Fibroblast of skin of scalp (primary cell): Measurements from ENCODE around the gene BTBD6.
"Not testable (repeated sequence)": the region's sequence is repeated elsewhere in the genome, so short reads cannot be mapped to it uniquely, and the experiment has no call there.

Experiments
- DNase-seq: peaks from one replicate; pipeline ENCODE4 v3.0.0-alpha.2; 2013

The BTBD6 gene

GRCh38 chr14:105272623-105273022 is 24.3 kb downstream of the BTBD6 start:
- no peak for DNase-seq

GRCh38 chr14:105273062-105273461 is 24.7 kb downstream of the BTBD6 start:
- no peak for DNase-seq

DNA sequence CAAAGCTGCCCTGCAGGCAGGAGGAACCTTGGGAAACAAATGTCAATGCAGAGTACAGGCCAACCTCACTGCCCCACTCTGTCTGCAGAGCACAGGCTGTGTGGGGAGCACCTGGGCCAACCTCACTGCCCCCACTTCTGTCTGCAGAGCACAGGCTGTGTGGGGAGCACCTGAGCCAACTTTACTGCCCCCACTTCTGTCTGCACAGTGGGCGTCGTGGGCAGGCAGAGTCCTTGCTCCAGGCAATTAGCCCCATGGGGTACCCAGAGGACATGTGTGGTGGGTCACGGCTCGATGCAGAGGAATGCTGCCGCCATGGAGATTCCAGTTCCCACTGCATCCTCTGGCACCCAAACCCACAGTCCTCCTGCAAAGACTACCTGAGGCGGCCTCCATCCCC is 26.3 kb downstream of the BTBD6 start:
- no peak for DNase-seq

DNA sequence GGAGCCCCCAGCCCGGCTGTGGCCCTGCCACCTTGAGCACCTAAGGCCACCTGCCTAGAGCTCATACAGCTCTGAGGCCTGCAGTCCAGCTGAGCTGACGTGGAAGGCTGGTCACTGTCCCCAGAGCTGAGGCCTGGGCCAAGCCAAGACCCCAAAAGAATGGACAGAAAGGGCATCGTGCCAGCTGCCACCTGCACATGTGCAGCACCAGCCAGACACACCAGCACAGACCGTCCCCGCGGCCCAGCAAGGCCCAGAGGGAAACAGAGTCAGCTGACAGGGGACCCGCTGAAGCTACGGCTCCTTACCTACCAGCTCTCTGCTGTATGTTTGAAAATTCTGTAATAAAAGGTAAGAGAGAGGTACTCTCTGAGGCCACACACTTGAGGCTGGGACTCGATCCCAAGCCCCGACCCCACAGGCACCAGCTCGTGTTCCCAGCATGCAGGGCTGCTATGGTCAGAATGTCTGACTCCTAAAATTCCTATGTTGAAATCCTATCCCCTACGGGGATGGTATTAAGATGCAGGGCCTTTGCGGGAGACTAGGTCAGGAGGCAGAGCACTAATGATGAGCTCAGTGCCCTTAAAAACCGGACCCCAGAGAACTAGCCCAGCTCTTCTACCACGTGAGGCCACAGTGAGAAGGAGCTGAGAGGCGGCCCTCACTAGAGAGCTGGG is 27.1 kb downstream of the BTBD6 start:
- peak; percentile 83 for DNase-seq

DNA sequence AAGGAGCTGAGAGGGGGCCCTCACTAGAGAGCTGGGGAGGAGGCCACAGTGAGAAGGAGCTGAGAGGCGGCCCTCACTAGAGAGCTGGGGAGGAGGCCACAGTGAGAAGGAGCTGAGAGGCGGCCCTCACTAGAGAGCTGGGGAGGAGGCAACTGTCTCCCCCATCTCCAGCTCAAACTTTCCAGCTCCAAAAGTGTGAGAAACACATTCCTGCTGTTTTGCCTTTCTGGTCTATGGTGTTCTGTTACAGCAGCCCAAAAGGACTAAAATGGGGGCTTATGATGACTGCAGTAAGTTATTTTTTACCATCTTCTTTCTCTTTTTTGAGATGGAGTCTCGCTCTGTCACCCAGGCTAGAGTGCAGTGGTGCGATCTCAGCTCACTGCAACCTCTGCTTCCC is 29.1 kb downstream of the BTBD6 start:
- not testable (repeated sequence) for DNase-seq

GRCh38 chr14:105279642-105280361 is 31.5 kb downstream of the BTBD6 start:
- no peak for DNase-seq

GRCh38 chr14:105280525-105280924 is 32.2 kb downstream of the BTBD6 start:
- no peak for DNase-seq

DNA sequence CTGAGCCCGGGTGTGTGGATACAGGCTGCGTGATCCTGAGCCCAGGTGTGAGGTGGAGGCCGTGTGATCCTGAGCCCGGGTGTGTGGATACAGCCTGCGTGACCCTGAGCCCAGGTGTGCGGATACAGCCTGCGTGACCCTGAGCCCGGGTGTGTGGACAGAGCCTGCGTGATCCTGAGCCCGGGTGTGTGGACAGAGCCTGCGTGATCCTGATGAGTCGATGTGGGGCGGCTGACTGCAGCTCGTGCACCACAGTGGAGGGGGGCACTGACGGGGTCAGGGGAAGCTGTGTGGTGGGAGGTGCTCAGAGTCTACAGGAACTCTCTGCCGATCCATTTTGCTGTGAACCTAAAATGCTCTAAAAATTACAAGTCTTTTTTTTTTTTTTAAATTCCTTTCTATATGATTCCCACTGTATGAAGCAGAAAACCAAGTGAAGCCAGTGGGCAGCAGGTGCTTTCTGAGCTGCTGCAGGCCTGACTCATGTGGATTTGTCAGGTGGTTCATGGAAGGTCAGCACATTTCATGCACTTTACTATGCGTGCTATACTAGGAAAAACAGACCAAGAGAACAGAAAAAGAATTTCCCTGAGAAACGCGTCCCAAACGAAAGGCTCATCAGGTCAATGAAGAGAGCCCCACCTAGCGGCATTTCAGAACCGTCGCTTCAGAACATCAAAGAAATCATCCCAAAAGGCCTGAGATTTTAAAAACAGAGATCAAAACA is 33.2 kb downstream of the BTBD6 start:
- peak; percentile 64 for DNase-seq

GRCh38 chr14:105282098-105282725 is 33.9 kb downstream of the BTBD6 start:
- no peak for DNase-seq

GRCh38 chr14:105283028-105283427 is 34.7 kb downstream of the BTBD6 start:
- DNase-seq = no peak

DNA sequence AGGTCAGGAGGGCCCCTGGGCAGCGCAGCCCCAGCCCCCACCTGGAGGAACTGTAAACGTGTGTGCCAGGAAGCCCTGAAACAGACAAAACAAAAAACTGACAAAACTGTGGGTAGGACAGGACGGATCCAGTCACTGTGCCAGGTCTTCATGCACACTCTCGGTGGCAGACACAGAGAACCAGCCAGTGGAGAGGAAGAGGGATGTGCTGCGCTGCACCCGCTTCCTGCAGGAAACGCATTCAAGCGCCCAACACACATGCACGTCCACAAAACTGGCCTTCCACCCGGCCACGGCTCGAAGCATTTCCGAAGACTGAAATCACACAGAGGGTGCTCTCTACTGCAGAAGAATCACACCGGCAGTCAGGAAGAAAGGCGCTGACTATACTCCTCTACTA is 35.6 kb downstream of the BTBD6 start:
- DNase-seq = no peak

DNA sequence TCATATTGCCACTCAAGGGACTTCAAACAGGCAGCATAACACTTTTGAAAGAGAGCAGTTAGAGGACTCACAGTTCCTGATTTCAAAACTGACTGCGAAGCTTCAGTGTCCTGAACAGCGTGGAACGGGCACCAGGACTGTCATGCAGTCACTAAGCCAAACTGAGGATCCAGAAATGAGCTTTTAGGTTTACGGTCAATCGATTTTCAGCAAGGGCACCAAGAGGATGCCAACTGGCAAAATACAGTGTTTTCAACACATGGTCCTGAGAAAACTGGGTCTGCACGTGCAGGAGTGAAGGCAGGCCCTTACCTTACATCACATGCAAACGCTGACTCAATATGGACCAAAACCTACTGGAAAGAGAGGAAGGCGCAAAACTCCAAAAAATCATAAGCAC is 36.8 kb downstream of the BTBD6 start:
- no peak for DNase-seq

GRCh38 chr14:105286759-105287144 is 38.4 kb downstream of the BTBD6 start:
- DNase-seq = no peak

- no peak for DNase-seq
Observed at GRCh38 chr14:105287249-105288102, 39.1 kb downstream of the BTBD6 start.

- not testable (repeated sequence) for DNase-seq
Observed at GRCh38 chr14:105288936-105289335, 40.6 kb downstream of the BTBD6 start.

GRCh38 chr14:105290621-105291346 is 42.5 kb downstream of the BTBD6 start:
- no peak for DNase-seq

GRCh38 chr14:105292826-105293711 is 44.7 kb downstream of the BTBD6 start:
- no peak for DNase-seq

GRCh38 chr14:105294142-105294597 is 45.8 kb downstream of the BTBD6 start:
- peak; percentile 34 for DNase-seq

DNA sequence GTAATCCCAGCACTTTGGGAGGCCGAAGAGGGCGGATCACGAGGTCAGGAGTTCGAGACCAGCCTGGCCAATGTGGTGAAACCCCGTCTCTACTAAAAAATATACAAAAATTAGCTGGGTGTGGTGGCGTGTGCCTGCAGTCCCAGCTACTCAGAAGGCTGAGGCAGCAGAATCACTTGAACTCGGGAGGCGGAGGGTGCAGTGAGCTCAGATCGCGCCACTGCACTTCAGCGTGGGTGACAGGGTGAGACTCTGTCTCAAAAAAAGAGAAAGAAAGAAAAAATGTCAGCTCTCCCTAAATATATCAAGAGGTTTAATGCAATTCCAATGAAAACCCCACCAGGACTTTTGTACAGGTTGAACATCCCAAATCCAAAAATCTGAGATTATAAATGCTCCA is 49.0 kb downstream of the BTBD6 start:
- DNase-seq = not testable (repeated sequence)
